Measurements from ENCODE around the gene SARS1. TPM values are rescaled to one million over a fixed set of nuclear protein-coding genes. Genes with fewer than 3 reads are reported as not detected.

Gene SARS1
- total RNA-seq, 1 donor from 2014 or later = 135 TPM

GRCh38 chr1:109208394-109208793, 5.3 kb upstream of the SARS1 start:
- no peaks in the 10 kb centered on the region for H3K36me3 Mint-ChIP-seq (ENCODE audit: insufficient read depth)
- DNase-seq (ENCODE audit: low spot score, unreplicated experiment) = no peak
- H3K4me3 Mint-ChIP-seq (ENCODE audit: low read depth) = no peak overlapping the region
- peaks cover 3% of the 10 kb centered on the region for H3K27me3 Mint-ChIP-seq
- no peaks in the 10 kb centered on the region for H3K9me3 Mint-ChIP-seq (ENCODE audit: low read depth)
- peaks cover 2% of the 10 kb centered on the region for H3K4me1 Mint-ChIP-seq (ENCODE audit: low read depth)
- TF ChIP-seq CTCF (IDR thresholded peaks at IDR 0.05; ENCODE audit: unreplicated experiment) = no peak
- no peak overlapping the region for H3K27ac Mint-ChIP-seq

GRCh38 chr1:109208836-109209463, 4.8 kb upstream of the SARS1 start:
- no peak for TF ChIP-seq CTCF (IDR thresholded peaks at IDR 0.05; ENCODE audit: unreplicated experiment)
- Mint-ChIP-seq H3K36me3 (ENCODE audit: insufficient read depth) (no peaks in the 10 kb centered on the region), H3K9me3 (ENCODE audit: low read depth) (no peaks in the 10 kb centered on the region), H3K4me1 (ENCODE audit: low read depth) (peaks cover 2% of the 10 kb centered on the region), H3K27me3 (peaks cover 3% of the 10 kb centered on the region), H3K4me3 (ENCODE audit: low read depth) (no peak overlapping the region), H3K27ac (no peak overlapping the region)
- DNase-seq (ENCODE audit: low spot score, unreplicated experiment) = no peak

DNA sequence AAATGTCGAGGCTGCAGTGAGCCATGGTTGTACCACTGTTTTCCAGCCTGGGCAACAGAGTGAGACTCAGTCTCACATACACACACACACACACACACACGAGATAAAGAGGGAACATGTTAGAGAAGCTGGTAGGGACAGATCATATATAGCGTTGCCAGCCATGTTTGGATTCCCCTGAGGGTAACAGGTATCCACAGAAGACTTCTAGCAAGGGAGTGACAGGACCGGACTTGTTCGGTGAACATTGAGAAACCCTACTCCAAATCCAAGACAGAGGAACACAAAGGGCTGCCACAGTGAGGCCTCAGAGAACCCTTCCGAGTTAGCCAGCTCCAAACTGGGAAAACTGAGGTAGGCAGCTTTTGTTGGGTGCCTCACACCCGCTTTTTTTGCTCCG, 3.7 kb upstream of the SARS1 start:
- no peak overlapping the region for H3K27ac Mint-ChIP-seq
- no peak for TF ChIP-seq CTCF (IDR thresholded peaks at IDR 0.05; ENCODE audit: unreplicated experiment)
- H3K36me3 Mint-ChIP-seq (ENCODE audit: insufficient read depth) = no peaks in the 10 kb centered on the region
- no peak overlapping the region for H3K4me3 Mint-ChIP-seq (ENCODE audit: low read depth)
- peaks cover 9% of the 10 kb centered on the region for H3K4me1 Mint-ChIP-seq (ENCODE audit: low read depth)
- no peaks in the 10 kb centered on the region for H3K9me3 Mint-ChIP-seq (ENCODE audit: low read depth)
- DNase-seq (ENCODE audit: low spot score, unreplicated experiment) = no peak
- H3K27me3 Mint-ChIP-seq = peaks cover 3% of the 10 kb centered on the region

GRCh38 chr1:109213345-109213823, 334 bp upstream of the SARS1 start:
- Mint-ChIP-seq H3K27ac (no peak overlapping the region), H3K4me3 (ENCODE audit: low read depth) (peak overlapping the region; percentile 98), H3K27me3 (peaks cover 3% of the 10 kb centered on the region), H3K36me3 (ENCODE audit: insufficient read depth) (no peaks in the 10 kb centered on the region), H3K9me3 (ENCODE audit: low read depth) (no peaks in the 10 kb centered on the region), H3K4me1 (ENCODE audit: low read depth) (peaks cover 18% of the 10 kb centered on the region)
- no peak for TF ChIP-seq CTCF (IDR thresholded peaks at IDR 0.05; ENCODE audit: unreplicated experiment)
- DNase-seq (ENCODE audit: low spot score, unreplicated experiment) = no peak

GRCh38 chr1:109214695-109215623, 1.2 kb downstream of the SARS1 start:
- Mint-ChIP-seq H3K4me3 (ENCODE audit: low read depth) (peak overlapping the region; percentile 98), H3K36me3 (ENCODE audit: insufficient read depth) (peaks cover 3% of the 10 kb centered on the region)
- no peak for TF ChIP-seq CTCF (IDR thresholded peaks at IDR 0.05; ENCODE audit: unreplicated experiment)

More at GRCh38 chr1:109214695-109215623, 1.2 kb downstream of the SARS1 start:
- DNase-seq (ENCODE audit: low spot score, unreplicated experiment) = no peak
- Mint-ChIP-seq H3K27me3 (no peaks in the 10 kb centered on the region), H3K4me1 (ENCODE audit: low read depth) (peaks cover 21% of the 10 kb centered on the region), H3K27ac (peak overlapping the region; percentile 97), H3K9me3 (ENCODE audit: low read depth) (no peaks in the 10 kb centered on the region)
